DMS53 (cell line): ENCODE results near the gene OOSP1.
"Not testable (repeated sequence)": the region's sequence is repeated elsewhere in the genome, so short reads cannot be mapped to it uniquely, and the experiment has no call there.

Experiments used
- DNase-seq: peaks from one replicate; lab custom pipeline; 2025; lab: John Stamatoyannopoulos, UW

Gene OOSP1, protein sequence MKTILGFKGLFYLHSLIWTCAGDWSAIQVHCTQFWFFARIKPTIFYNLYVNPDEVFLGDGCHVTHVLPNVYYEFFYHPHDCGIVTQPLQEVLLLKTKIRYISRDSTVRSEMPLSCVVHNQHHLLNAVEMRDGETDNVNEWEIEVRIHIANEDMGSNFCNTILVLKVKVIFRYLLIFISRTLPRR

DNA sequence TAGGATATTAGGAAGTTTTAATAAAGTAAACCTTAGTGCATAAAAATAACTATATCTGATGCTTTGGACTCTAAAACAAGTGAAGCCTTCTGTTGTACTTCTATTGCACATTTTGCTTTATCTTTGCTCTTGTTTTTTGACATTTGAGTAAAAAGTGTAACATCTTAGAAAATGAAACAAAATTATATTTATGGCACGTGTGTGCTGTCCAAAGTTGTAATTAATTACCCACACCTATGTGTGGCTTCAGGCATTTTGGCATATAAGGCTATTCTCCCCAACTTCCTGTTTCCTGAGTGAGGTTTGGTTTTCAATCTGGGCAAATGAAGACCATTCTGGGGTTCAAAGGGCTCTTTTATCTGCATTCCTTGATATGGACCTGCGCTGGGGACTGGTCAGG, at the start of gene OOSP1:
TSS of gene OOSP1 (plus strand) at position 301 of the 400 bp plus-strand sequence. CDS start at position 324, 23 bp downstream.
- no peak for DNase-seq

GRCh38 chr11:59891781-59892181, 46.5 kb upstream of the OOSP1 start:
- no peak for DNase-seq

GRCh38 chr11:59894616-59895015, 43.6 kb upstream of the OOSP1 start:
- no peak for DNase-seq

GRCh38 chr11:59898046-59898445, 40.2 kb upstream of the OOSP1 start:
- DNase-seq, result no peak

DNA sequence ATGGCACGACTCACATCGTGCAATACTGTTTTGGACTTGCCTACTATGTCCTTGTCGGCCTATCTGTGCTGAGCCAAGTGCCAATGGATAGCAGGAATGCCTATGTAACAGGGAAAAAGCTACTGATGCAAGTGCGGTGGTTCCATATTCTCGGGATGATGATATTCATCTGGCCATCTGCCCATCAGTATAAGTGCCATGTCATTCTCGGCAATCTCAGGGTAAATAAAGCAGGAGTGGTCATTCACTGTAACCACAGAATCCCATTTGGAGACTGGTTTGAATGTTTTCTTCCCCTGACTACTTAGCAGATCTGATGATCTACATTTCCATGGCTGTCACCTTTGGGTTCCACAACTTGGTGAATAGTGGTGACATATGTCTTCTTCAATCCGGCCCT, 39.6 kb upstream of the OOSP1 start:
- peak; percentile 36 for DNase-seq

DNA sequence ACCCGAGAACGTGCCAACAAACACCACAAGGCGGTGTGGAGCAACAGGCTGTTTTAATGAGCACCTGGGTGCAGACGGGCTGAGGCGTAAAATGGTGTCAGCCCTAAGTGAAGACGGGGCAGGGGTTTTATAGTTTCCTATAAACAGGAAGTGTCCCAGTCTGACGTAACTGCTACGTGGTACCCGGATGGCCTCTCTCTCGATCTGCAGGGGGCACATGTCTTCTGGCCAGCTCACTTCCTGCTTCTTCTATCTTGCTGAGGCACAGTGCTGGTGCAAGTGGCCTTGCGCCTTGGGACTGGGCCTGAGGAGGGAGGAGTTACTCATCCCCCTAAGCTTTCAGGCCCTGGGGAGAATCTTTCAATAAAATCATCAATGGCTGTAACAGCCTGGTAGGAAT, 38.7 kb upstream of the OOSP1 start:
- DNase-seq, result no peak

DNA sequence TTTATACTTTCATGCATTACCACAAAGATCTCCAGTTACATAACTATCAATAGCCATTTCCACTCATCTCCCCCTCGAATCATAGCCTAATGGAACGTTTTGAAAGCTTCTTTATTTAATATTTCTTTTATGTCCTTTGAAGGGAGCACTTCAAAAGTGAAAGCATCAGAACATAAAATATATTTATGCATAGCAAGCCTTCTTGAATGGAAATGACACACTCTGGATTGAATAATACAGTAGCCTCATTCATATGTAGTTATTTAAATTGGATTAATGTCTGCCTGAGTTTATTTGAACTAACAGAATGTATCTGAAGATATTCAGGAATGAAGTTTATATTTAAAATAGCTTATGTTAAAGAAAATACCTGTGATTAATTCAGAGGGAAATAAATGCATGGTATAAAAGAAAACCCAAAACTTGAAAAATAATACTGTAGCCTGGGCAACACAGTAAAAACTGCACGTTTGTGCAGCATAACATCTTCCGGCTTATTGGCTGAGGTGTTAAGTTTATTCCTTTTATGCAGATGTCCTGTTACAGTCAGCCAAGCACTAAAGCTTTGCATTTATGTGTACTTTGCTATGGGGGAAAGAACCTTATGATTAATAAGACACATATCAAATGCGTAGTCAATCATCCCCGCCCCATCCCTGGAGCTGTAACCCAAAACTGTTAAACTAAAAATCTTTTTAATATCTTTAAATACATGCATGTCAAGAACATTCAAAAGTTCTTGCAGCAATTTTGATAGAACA, 37.7 kb upstream of the OOSP1 start:
- DNase-seq, result no peak

GRCh38 chr11:59901306-59901705, 36.9 kb upstream of the OOSP1 start:
- DNase-seq, result peak; percentile 2

GRCh38 chr11:59903569-59903968, 34.7 kb upstream of the OOSP1 start:
- DNase-seq, result not testable (repeated sequence)

DNA sequence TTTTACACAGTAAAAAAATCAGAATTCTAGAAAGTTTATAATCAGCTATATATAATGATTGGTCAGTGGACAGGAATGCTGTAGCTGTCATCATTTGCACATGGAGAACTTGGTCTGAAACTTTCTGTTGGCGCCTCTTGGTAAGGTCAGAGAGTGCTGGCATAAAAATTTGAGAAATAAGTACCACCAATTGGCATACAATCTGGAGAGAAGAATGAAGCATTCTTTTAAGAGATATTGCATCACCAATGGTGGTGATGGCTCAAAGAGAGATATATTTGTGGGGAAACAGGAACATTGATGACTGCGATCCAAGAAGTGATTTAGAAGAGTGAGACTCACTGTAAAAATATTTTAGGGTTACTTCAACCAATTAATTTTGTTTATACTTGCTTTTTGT, 19.8 kb upstream of the OOSP1 start:
- no peak for DNase-seq

DNA sequence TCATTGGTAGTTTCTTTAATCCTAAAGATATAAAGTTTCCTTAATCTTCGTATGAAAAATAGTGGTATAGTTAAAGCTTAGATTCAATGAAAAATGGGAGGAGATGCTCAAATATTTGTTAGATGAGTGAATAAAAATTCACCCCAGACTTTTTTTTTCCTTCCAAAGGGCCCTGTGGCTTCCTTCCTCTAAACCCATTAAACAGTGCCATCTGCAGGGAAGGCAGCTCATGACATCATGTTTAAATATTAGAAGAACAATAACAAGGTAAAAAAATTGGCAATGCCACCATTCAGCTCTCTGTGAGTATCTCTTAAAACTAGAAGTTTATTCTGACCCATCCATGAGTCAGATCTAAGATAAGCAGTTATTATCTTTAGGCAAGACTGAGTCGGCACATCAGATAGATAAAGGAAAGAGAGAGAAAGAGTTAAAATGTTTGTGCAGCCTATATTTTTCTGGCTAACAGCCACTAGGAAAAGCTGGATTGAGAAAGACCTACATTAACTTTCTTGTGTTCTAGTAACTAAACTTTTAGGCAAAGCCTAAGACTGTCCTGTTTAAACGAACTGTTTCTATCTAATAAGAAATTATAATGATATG, 19.1 kb upstream of the OOSP1 start:
- peak; percentile 72 for DNase-seq

DNA sequence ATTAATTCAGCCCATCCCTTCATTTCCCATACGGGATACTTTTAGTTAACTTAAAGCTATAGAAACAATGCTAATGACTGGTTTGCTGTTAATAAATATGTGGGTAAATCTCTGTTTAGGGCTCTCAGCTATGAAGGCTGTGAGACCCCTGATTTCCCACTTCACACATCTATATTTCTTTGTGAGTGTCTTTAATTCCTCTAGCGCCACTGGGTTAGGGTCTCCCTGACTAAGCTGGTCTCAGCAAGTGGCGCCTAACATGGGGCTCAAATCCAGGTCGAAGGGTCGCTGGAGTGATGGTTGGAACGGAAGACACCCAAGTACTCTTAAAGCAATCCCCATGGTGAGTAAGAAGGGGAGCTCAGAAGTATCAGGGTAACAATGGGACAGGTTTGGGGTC, 14.4 kb upstream of the OOSP1 start:
- DNase-seq, result peak; percentile 3

DNA sequence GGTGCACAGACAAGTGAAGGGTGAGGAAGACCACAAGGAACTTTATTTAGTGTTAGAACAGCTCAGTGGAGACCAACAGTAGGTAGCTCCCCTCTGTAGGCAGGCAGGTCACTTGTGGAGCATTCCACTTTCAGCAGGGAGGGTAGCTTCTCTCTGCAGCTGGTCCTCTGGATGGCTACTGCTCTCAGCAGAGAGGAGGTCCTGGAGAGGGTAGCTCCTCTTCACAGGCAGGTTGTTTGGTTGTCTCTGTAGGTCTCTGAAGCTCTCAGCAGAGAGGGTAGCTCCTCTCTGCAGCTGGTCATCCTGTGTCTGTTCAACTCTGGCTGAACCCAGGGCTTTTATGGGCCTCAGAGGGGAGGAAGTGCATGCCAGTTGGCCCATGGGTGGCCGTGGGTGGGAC, 6.5 kb upstream of the OOSP1 start:
- DNase-seq, result no peak

DNA sequence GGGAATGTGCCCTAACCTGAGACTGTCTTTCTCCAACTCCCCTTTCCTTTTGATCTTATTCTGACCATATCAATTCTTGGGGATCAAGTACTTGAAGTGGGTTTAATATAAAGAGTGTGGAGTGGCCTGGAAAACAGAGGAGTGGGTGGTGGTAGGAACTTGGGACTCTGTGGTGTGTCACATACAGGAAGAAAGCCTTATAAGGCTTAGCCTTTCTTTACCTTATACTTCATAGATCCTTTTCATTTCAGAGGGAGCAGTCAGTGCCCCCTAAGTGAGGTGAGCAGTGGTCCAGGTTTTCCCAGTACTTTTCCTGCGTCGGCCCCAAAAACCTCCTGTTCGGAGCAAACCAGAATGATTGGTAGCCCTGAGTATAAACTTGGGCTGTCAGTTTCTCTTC, 486 bp downstream of the OOSP1 start:
- no peak for DNase-seq

DNA sequence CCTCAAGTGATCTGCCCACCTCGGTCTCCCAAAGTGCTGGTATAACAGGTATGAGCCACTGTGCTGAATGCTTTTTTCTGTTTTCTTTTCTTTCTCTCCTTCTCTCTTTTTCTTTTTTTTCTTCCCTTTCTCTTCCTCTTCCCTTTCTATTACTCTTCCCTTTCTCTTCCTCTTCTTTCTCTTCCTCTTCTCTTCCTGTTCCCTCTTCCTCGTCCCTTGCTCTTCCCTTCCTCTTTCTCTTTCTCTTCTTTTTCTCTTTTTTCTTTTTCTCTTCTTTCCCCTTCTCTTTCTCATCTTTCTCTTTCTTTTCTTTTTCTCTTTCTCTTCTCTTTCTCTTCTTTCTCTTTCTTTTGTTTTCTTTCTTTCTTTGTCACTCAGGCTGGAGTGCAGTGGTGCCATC, 1.2 kb downstream of the OOSP1 start:
- no peak for DNase-seq

DNA sequence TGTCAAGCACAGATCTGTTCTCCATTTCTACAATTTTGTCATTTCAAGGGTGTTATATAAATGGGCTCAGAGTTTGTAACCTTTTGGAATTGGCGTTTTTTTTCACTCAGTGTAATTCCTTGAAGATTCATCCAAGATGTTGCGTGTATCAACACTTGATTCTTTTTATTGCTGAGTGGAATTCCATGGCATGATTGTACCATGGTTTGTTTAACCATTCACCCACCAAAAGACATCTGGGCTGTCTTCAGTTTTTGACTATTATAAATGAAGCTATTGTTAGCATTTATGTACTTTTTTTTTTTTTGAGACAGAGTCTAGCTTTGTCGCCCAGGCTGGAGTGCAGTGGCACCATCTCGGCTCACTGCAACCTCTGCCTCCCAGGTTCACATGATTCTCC, 2.9 kb downstream of the OOSP1 start:
- DNase-seq, result no peak

GRCh38 chr11:59943997-59944714, 5.9 kb downstream of the OOSP1 start:
- no peak for DNase-seq

- no peak for DNase-seq
Measured at GRCh38 chr11:59944720-59945119, 6.5 kb downstream of the OOSP1 start.

GRCh38 chr11:59953463-59954218, 15.4 kb downstream of the OOSP1 start:
- no peak for DNase-seq

GRCh38 chr11:59954219-59954847, 16.1 kb downstream of the OOSP1 start:
- DNase-seq, result no peak

DNA sequence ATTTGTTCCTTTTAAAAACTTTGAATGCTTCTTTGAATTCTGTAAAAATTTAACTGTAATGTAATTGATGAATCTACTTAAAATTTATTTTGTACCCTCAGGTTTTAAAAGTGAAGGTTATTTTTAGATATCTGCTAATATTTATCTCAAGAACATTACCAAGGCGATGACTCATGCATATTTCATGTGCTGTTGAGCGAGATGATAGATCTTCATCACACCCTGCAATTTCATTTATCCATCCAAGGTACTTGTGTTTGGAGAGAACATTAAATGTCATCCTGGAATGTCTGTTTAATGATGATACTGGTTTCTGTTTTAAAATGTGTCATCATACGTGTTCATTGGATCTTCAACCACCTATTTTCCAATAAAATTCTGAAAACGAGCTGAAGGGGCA, 18.9 kb downstream of the OOSP1 start:
- DNase-seq, result no peak
